PC-3 (cell line): Measurements from ENCODE around the gene KRT86. TPM values are rescaled to one million over a fixed set of nuclear protein-coding genes. Genes with fewer than 3 reads are reported as not detected.
A peak's percentile ranks its signal among the peaks of the same experiment; 100 is the strongest.

Experiments
- ATAC-seq: fragments of 200-7000 bp; cut with Tn5 transposase; 2 replicates; pipeline ENCODE4 v1.9.1; 2020; ENCODE audit warnings: mild to moderate bottlenecking, moderate library complexity
- BruUV-seq: library from RNA; stranded (reverse); fragments of 400-500 nt; replicated peaks from 2 replicates; lab custom pipeline; 2021; lab: Mats Ljungman, UMichigan
- CTCF ChIA-PET: fragments of 300-600 bp; sonication (Branson Sonifier 250); formaldehyde crosslinking; loops from one replicate; lab custom pipeline; 2022; ENCODE audit warnings: antibody characterized with exemption; lab: Charles Lee
- POLR2A ChIA-PET: fragments of 300-600 bp; sonication (Branson Sonifier 250); formaldehyde crosslinking; loops from one replicate; lab custom pipeline; 2022; ENCODE audit warnings: antibody characterized with exemption; ENCODE audit not compliant: unreplicated experiment; lab: Charles Lee
- DNase-seq: peaks from one replicate; pipeline ENCODE4 v3.0.0-alpha.2; 2015
- H2AFZ ChIP-seq: fragments of 300-600 bp; sonication (generic); 2 replicates; pipeline ENCODE4 v1.6.0; 2016; ENCODE audit warnings: antibody characterized with exemption, low read length
- H3F3A ChIP-seq: fragments of 300-600 bp; sonication (generic); one replicate; pipeline ENCODE4 v1.6.0; 2017; ENCODE audit warnings: antibody characterized with exemption, low read length, control low read depth, mild to moderate bottlenecking; ENCODE audit not compliant: unreplicated experiment
- H3K27ac ChIP-seq: fragments of 300-600 bp; sonication (generic); 2 replicates; pipeline ENCODE4 v1.5.1; 2016; ENCODE audit warnings: mild to moderate bottlenecking, low read length
- H3K27me3 ChIP-seq: fragments of 300-600 bp; sonication (generic); 2 replicates; pipeline ENCODE4 v1.6.1; 2016; ENCODE audit warnings: low read length, mixed read lengths
- H3K36me3 ChIP-seq: fragments of 300-600 bp; sonication (generic); 2 replicates; pipeline ENCODE4 v1.6.1; 2016; ENCODE audit warnings: low read depth, mixed run types, low read length, mixed read lengths
- H3K4me1 ChIP-seq: fragments of 300-600 bp; sonication (generic); 2 replicates; pipeline ENCODE4 v1.5.1; 2016; ENCODE audit warnings: low read length; ENCODE audit not compliant: insufficient read depth
- H3K4me2 ChIP-seq: fragments of 300-600 bp; sonication (generic); 2 replicates; pipeline ENCODE4 v1.6.0; 2016; ENCODE audit warnings: low read length
- H3K4me3 ChIP-seq: fragments of 300-600 bp; sonication (generic); 2 replicates; pipeline ENCODE4 v1.5.1; 2016; ENCODE audit warnings: mild to moderate bottlenecking, low read length, mixed read lengths
- H3K79me2 ChIP-seq: fragments of 300-600 bp; sonication (generic); 2 replicates; pipeline ENCODE4 v1.6.1; 2017; ENCODE audit warnings: low read length, mixed read lengths
- H3K9ac ChIP-seq: fragments of 300-600 bp; sonication (generic); 2 replicates; pipeline ENCODE4 v1.6.0; 2016; ENCODE audit warnings: mild to moderate bottlenecking, low read length
- H3K9me2 ChIP-seq: fragments of 300-600 bp; sonication (generic); replicated peaks from 2 replicates; pipeline ENCODE4 v1.6.1; 2016; ENCODE audit warnings: mixed run types, low read length, mixed read lengths
- H3K9me3 ChIP-seq: fragments of 300-600 bp; sonication (generic); 2 replicates; pipeline ENCODE4 v1.6.1; 2016; ENCODE audit warnings: low read length, mixed read lengths
- H4K20me1 ChIP-seq: fragments of 300-600 bp; sonication (generic); 2 replicates; pipeline ENCODE4 v1.6.1; 2016; ENCODE audit warnings: low read length, mixed read lengths
- EZH2 ChIP-seq: fragments of 300-600 bp; sonication (generic); IDR thresholded peaks from one replicate; pipeline ENCODE4 v1.6.1; 2017; ENCODE audit warnings: antibody characterized with exemption, mild to moderate bottlenecking, low read length; ENCODE audit not compliant: unreplicated experiment
- EZH2phosphoT487 ChIP-seq: fragments of 300-600 bp; sonication (generic); IDR thresholded peaks from 2 replicates; pipeline ENCODE4 v1.6.1; 2018; ENCODE audit warnings: mild to moderate bottlenecking, antibody characterized with exemption, low read length, borderline replicate concordance
- intact Hi-C: fragments of 100-400 bp; cut with micrococcal nuclease; formaldehyde crosslinking; loops from 2 replicates; pipeline ENCODE4 v1.9.0; 2023
- total RNA-seq: library from RNA; depleted of rRNA; stranded (reverse); fragments of >200 nt; gene quantifications from 2 replicates; pipeline ENCODE4 v1.2.3, GENCODE V29; 2014
- TF ChIP-seq, protein P1 (sequence below): fragments of 300-600 bp; sonication (generic); conservative IDR thresholded peaks from 2 replicates; pipeline ENCODE4 v1.5.1; 2017; ENCODE audit warnings: antibody characterized with exemption, low read depth, mild to moderate bottlenecking, low read length

Gene KRT86
- total RNA-seq, 1 experiment from 2014 or later, result 1.2 TPM

DNA sequence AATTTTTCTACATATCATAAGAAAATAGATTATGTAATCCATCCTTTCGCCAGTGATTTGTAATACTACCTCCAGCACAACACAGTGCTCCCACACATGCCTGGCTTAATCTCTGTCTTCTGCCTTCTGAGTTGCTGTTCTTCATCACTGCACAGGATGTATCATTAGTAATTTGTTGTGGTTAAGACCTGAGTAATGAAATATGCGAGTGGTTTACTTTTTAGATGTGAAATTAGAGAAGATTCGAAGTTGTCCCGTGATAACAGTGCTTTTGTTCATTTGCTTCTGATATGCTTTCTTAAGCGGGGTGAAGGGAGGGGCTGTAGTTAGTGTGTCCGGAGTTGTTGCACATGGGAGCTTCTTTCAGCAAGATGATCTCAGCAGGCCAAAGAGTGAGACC is 74.8 kb downstream of the KRT86 start:
- no peak overlapping the region for H3K9ac ChIP-seq
- no peak overlapping the region for H2AFZ ChIP-seq
- H3K36me3 ChIP-seq, result no peaks in the 10 kb centered on the region
- no peaks in the 10 kb centered on the region for H3F3A ChIP-seq
- no peak overlapping the region for H3K4me3 ChIP-seq
- no peak overlapping the region for H3K27ac ChIP-seq
- no peaks in the 10 kb centered on the region for H3K79me2 ChIP-seq
- BruUV-seq, result no TSS peak
- ATAC-seq (peak; percentile 25), DNase-seq (peak; percentile 49)
- no peaks in the 10 kb centered on the region for H4K20me1 ChIP-seq
- intact Hi-C loops, result no loop called here
- no peaks in the 10 kb centered on the region for H3K9me2 ChIP-seq
- no peaks in the 10 kb centered on the region for H3K9me3 ChIP-seq
- H3K4me2 ChIP-seq, result peak overlapping the region; percentile 12
- H3K27me3 ChIP-seq, result no peaks in the 10 kb centered on the region
- ChIA-PET CTCF (no interaction called here), POLR2A (interaction anchor here (0.5 kb wide), 1 partner anchor 64 kb away, joined by 3 read pairs; no protein-coding TSS in a partner anchor)
- TF ChIP-seq EZH2 (no peak), EZH2phosphoT487 (no peak)
- TF ChIP-seq, protein P1, sequence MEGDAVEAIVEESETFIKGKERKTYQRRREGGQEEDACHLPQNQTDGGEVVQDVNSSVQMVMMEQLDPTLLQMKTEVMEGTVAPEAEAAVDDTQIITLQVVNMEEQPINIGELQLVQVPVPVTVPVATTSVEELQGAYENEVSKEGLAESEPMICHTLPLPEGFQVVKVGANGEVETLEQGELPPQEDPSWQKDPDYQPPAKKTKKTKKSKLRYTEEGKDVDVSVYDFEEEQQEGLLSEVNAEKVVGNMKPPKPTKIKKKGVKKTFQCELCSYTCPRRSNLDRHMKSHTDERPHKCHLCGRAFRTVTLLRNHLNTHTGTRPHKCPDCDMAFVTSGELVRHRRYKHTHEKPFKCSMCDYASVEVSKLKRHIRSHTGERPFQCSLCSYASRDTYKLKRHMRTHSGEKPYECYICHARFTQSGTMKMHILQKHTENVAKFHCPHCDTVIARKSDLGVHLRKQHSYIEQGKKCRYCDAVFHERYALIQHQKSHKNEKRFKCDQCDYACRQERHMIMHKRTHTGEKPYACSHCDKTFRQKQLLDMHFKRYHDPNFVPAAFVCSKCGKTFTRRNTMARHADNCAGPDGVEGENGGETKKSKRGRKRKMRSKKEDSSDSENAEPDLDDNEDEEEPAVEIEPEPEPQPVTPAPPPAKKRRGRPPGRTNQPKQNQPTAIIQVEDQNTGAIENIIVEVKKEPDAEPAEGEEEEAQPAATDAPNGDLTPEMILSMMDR, result no peak
- H3K4me1 ChIP-seq, result peaks cover 35% of the 10 kb centered on the region

- TF ChIP-seq EZH2 (no peak), EZH2phosphoT487 (no peak)
- TF ChIP-seq, protein P1, result no peak
- no peaks in the 10 kb centered on the region for H3K9me2 ChIP-seq
- H3K36me3 ChIP-seq, result no peaks in the 10 kb centered on the region
- no peak overlapping the region for H2AFZ ChIP-seq
- H3K79me2 ChIP-seq, result no peaks in the 10 kb centered on the region
- H3K4me2 ChIP-seq, result no peak overlapping the region
- BruUV-seq, result no TSS peak
- H3K27me3 ChIP-seq, result no peaks in the 10 kb centered on the region
- no peaks in the 10 kb centered on the region for H3K9me3 ChIP-seq
- no peak for DNase-seq
- intact Hi-C loops, result no loop called here
- no peak overlapping the region for H3K4me3 ChIP-seq
- H3K9ac ChIP-seq, result no peak overlapping the region
- CTCF ChIA-PET, result no interaction called here
- POLR2A ChIA-PET, result interaction anchor here (0.5 kb wide), 1 partner anchor 65 kb away, joined by 3 read pairs; no protein-coding TSS in a partner anchor
- H4K20me1 ChIP-seq, result no peaks in the 10 kb centered on the region
- H3K4me1 ChIP-seq, result peaks cover 25% of the 10 kb centered on the region
- no peak for ATAC-seq
- H3K27ac ChIP-seq, result no peak overlapping the region
- H3F3A ChIP-seq, result no peaks in the 10 kb centered on the region
Measured at GRCh38 chr12:52350021-52350620, 75.7 kb downstream of the KRT86 start.

- ATAC-seq, result no peak
- Histone ChIP-seq H3K27ac (no peak overlapping the region), H2AFZ (no peak overlapping the region), H3K4me3 (no peak overlapping the region), H3K9ac (no peak overlapping the region), H3K4me1 (peaks cover 19% of the 10 kb centered on the region), H3K36me3 (no peaks in the 10 kb centered on the region), H3F3A (no peaks in the 10 kb centered on the region), H4K20me1 (no peaks in the 10 kb centered on the region), H3K79me2 (no peaks in the 10 kb centered on the region), H3K4me2 (no peak overlapping the region), H3K27me3 (no peaks in the 10 kb centered on the region), H3K9me3 (no peaks in the 10 kb centered on the region), H3K9me2 (no peaks in the 10 kb centered on the region)
- TF ChIP-seq EZH2 (no peak), EZH2phosphoT487 (no peak)
- TF ChIP-seq, protein P1, result no peak
- BruUV-seq, result no TSS peak
- DNase-seq, result no peak
- intact Hi-C loops, result no loop called here
- CTCF ChIA-PET, result no interaction called here
- POLR2A ChIA-PET, result no interaction called here
Measured at GRCh38 chr12:52350786-52351185, 76.3 kb downstream of the KRT86 start.
